Muscle layer of duodenum (tissue), 2 donors: ENCODE measurements around the gene COL5A1.
"Not testable (repeated sequence)": the region's sequence is repeated elsewhere in the genome, so short reads cannot be mapped to it uniquely, and the experiment has no call there.

Experiments
- H3K27ac ChIP-seq: one replicate; pipeline ENCODE4 v1.7.0; 2013; ENCODE audit warnings: mild to moderate bottlenecking, low read length
- H3K27me3 ChIP-seq: one replicate; pipeline ENCODE4 v1.7.0; 2013; ENCODE audit warnings: low read depth, mild to moderate bottlenecking, control low read depth, low read length
- H3K36me3 ChIP-seq, 2 donors: one replicate each; pipeline ENCODE4 v1.7.0; 2013; ENCODE audit warnings: low read length in 2 of 2, control low read depth in 1 of 2, mild to moderate bottlenecking in 1 of 2; ENCODE audit not compliant: insufficient read depth in 2 of 2, control insufficient read depth in 1 of 2
- H3K4me1 ChIP-seq, 2 donors: one replicate each; pipeline ENCODE4 v1.7.0; 2013; ENCODE audit warnings: low read length in 2 of 2, mild to moderate bottlenecking in 2 of 2, control low read depth in 1 of 2, moderate library complexity in 1 of 2; ENCODE audit not compliant: insufficient read depth in 2 of 2, control insufficient read depth in 1 of 2
- H3K4me3 ChIP-seq, 2 donors: one replicate each; pipeline ENCODE4 v1.7.0; 2013; ENCODE audit warnings: low read length in 2 of 2, low read depth in 1 of 2, mild to moderate bottlenecking in 1 of 2
- H3K9me3 ChIP-seq, 2 donors: one replicate each; pipeline ENCODE4 v1.7.0; 2013; ENCODE audit warnings: low read length in 2 of 2, control low read depth in 1 of 2, mild to moderate bottlenecking in 1 of 2; ENCODE audit not compliant: control insufficient read depth in 1 of 2
- donor health status: healthy.

COL5A1 gene

GRCh38 chr9:134664446-134664845 is 22.8 kb downstream of the COL5A1 start:
- Histone ChIP-seq H3K4me1 (peaks cover 8 to 37% of the 10 kb centered on the region in 2 donors), H3K36me3 (no peaks in the 10 kb centered on the region), H3K27ac (no peak overlapping the region), H3K27me3 (no peaks in the 10 kb centered on the region), H3K4me3 (no peak overlapping the region), H3K9me3 (no peaks in the 10 kb centered on the region)

DNA sequence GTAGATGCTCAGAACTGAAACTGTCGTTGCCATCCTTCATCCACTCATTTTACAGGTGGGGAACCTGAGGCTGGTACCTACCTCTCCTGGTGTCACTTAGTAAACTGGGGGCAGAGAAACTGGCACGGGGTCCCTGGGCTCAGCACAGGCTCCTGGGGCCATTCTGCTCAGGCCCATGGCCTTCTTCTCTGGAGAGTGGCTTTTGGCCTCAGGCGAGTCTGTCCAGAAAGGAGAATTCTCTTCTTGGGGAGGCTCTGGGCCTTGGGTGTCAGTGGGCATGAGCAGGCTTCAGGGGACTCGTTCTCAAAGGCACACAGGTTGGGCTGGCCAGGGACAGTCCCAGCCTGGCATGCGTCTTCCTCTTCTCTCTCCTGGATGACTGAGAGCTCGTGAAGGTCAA is 24.6 kb downstream of the COL5A1 start:
- peaks cover 13 to 45% of the 10 kb centered on the region in 2 donors for H3K4me1 ChIP-seq

DNA sequence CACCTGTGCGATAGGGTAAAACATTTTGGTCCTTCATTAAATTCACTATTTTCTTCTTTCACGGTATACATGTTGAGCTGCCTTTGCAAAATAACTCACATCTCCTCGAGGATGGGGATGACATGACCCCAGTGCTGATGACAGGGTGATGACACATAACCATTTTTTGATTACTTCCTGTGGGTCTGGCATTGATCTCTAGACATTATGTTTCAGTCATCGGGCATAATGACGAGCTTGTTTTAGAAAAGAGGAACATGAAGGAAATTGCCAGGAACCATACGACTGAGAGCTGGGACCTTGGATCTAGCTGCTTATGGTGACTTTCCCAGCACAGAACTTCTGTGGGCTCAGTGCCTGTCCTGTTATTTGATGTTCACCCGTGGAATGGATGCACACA is 25.2 kb downstream of the COL5A1 start:
- Histone ChIP-seq H3K36me3 (no peaks in the 10 kb centered on the region), H3K4me3 (no peak overlapping the region), H3K9me3 (no peaks in the 10 kb centered on the region), H3K4me1 (peaks cover 13 to 44% of the 10 kb centered on the region in 2 donors), H3K27me3 (no peaks in the 10 kb centered on the region), H3K27ac (no peak overlapping the region)

More for the DNA sequence above, 24.6 kb downstream of the COL5A1 start:
- Histone ChIP-seq H3K4me3 (no peak overlapping the region), H3K36me3 (no peaks in the 10 kb centered on the region), H3K9me3 (no peaks in the 10 kb centered on the region), H3K27ac (no peak overlapping the region), H3K27me3 (no peaks in the 10 kb centered on the region)

- H3K4me3 ChIP-seq, H3K27me3 ChIP-seq, H3K27ac ChIP-seq, H3K9me3 ChIP-seq, H3K36me3 ChIP-seq: not testable (repeated sequence)
- H3K4me1 ChIP-seq = peaks cover 5 to 28% of the 10 kb centered on the region in 2 donors
These were observed 27.4 kb downstream of the COL5A1 start for GRCh38 chr9:134668977-134669376.

GRCh38 chr9:134669399-134669955 is 27.9 kb downstream of the COL5A1 start:
- H3K4me3 ChIP-seq = no peak overlapping the region
- peaks cover 5 to 28% of the 10 kb centered on the region in 2 donors for H3K4me1 ChIP-seq
- H3K36me3 ChIP-seq = no peaks in the 10 kb centered on the region
- no peaks in the 10 kb centered on the region for H3K9me3 ChIP-seq
- no peak overlapping the region for H3K27ac ChIP-seq
- no peaks in the 10 kb centered on the region for H3K27me3 ChIP-seq

DNA sequence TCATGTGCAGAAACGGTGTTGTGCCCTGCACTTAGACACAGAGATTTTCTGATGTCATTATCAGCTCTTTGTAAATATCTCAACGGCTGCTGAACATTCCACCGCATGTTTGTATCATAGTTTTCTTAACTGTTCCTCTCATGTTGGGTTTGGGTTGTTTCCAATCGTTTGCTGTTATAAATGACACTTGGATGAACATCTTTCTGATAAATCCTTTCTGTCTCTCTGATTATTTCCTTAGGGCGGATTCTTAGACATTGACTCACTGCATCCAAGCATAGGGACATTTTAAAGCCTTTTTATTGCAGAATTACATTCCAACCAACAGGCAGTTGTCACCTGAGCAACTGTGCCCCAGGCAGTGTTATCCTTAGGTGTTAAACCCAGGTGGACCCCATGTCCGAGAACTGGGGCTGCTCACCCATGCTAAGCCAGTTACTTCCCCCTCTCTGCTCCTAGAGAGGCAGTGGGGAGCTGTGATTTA is 28.5 kb downstream of the COL5A1 start:
- Histone ChIP-seq H3K4me1 (peaks cover 5 to 28% of the 10 kb centered on the region in 2 donors), H3K27ac (no peak overlapping the region), H3K4me3 (no peak overlapping the region), H3K27me3 (no peaks in the 10 kb centered on the region), H3K9me3 (no peaks in the 10 kb centered on the region), H3K36me3 (no peaks in the 10 kb centered on the region)

DNA sequence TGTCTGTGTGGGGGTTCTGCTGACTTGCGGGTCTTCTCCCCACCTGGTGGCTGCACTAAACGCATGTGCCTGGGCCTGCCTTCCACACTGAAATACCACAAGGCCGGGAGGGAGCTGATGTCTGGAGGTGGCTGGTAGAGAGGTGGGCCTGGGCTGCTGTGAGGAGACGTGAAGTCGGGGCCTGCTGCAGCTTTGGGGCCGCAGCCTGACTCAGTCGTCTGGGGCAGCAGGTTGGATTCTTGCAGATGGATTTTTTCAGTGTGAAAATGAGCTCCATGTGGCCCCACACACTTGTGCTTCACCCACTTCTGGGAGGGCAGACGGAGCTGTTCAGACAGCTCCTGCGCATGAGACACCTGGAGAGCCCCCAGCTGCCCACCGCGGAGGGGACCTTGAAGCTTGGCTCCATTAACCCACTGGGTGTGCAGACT is 29.3 kb downstream of the COL5A1 start:
- peaks cover 0 to 3% of the 10 kb centered on the region in 2 donors for H3K9me3 ChIP-seq
- no peak overlapping the region for H3K4me3 ChIP-seq
- H3K27ac ChIP-seq = no peak overlapping the region
- H3K4me1 ChIP-seq = peaks cover 5 to 28% of the 10 kb centered on the region in 2 donors
- H3K27me3 ChIP-seq = no peaks in the 10 kb centered on the region
- H3K36me3 ChIP-seq = no peaks in the 10 kb centered on the region

- H3K4me1 ChIP-seq = peaks cover 5 to 33% of the 10 kb centered on the region in 2 donors
- no peak overlapping the region for H3K27ac ChIP-seq
- no peak overlapping the region for H3K4me3 ChIP-seq
- H3K36me3 ChIP-seq = no peaks in the 10 kb centered on the region
- H3K9me3 ChIP-seq = peaks cover 0 to 3% of the 10 kb centered on the region in 2 donors
- H3K27me3 ChIP-seq = no peaks in the 10 kb centered on the region
These were observed 29.9 kb downstream of the COL5A1 start for GRCh38 chr9:134671341-134672113.

DNA sequence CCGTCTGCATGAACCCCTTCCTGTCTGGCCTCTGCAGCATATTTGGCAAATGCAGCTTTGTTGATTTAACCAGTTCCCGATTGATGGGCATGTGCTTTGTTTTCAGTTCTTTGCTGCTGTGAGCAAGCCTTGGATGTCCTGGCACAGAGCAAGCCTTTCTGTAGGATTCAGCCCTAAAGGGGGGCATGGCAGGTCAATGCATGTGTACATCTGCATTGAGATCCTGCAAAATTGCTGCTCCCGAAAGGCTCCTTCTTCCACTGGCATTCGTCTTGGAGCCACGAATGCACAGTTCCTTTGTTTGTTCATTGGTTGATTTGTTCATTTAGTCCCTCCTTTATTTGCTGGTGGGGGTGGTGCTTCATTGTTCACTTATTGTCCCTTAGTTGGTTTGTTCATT is 34.8 kb downstream of the COL5A1 start:
- H3K9me3 ChIP-seq = peaks cover 0 to 3% of the 10 kb centered on the region in 2 donors
- peaks cover 0 to 52% of the 10 kb centered on the region in 2 donors for H3K4me1 ChIP-seq
- H3K4me3 ChIP-seq = no peak overlapping the region
- no peak overlapping the region for H3K27ac ChIP-seq
- H3K27me3 ChIP-seq = no peaks in the 10 kb centered on the region
- H3K36me3 ChIP-seq = no peaks in the 10 kb centered on the region

DNA sequence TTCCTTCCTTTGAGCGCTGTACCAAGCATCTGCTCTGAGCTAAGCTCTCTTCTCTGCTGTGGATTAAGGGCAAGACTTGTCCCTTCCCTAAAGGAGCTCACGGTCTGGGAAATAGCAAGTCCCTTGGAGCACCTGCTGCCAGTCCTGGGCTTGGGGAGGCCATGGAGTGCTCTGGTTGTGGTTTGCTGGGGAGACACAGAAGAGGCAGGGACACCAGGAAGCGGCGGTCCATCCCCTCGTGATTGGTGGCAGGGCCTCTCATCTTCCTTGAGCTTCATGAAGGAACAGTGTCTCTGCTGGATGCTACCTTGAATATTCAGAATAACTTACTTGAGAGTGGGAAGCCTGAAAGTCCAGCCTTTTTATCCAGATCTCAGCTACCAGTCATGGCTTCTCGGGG is 35.3 kb downstream of the COL5A1 start:
- Histone ChIP-seq H3K4me1 (peaks cover 0 to 54% of the 10 kb centered on the region in 2 donors), H3K27ac (no peak overlapping the region), H3K36me3 (no peaks in the 10 kb centered on the region), H3K4me3 (no peak overlapping the region), H3K9me3 (peaks cover 0 to 3% of the 10 kb centered on the region in 2 donors), H3K27me3 (no peaks in the 10 kb centered on the region)

GRCh38 chr9:134677743-134678142 is 36.1 kb downstream of the COL5A1 start:
- H3K27ac ChIP-seq = no peak overlapping the region
- peaks cover 0 to 57% of the 10 kb centered on the region in 2 donors for H3K4me1 ChIP-seq
- H3K9me3 ChIP-seq = peaks cover 0 to 3% of the 10 kb centered on the region in 2 donors
- H3K4me3 ChIP-seq = no peak overlapping the region
- no peaks in the 10 kb centered on the region for H3K36me3 ChIP-seq
- no peaks in the 10 kb centered on the region for H3K27me3 ChIP-seq
